A549 (cell line): ENCODE results near the gene CNTNAP2.

Experiments
- CBX2 ChIP-seq: fragments of 200-600 bp; sonication (generic); IDR thresholded peaks from 2 replicates; pipeline ENCODE4 v1.6.1; 2016; ENCODE audit warnings: low read depth, mild to moderate bottlenecking, borderline replicate concordance
- CBX8 ChIP-seq: fragments of 200-600 bp; sonication (generic); IDR thresholded peaks from 2 replicates; pipeline ENCODE4 v1.6.1; 2016
- CEBPB ChIP-seq, 2 experiments: fragments of >200 bp in 1 of 2; sonication (Bioruptor Twin) in 1 of 2; formaldehyde crosslinking in 1 of 2; IDR thresholded peaks; 2 replicates each; pipeline ENCODE4 v1.6.1; 2012 to 2016
- CTCF ChIP-seq: fragments of >200 bp; sonication (Bioruptor Twin); formaldehyde crosslinking; IDR thresholded peaks from 3 replicates; pipeline ENCODE4 v1.5.1; 2016
- KDM1A ChIP-seq: fragments of 200-600 bp; sonication (generic); IDR thresholded peaks from 2 replicates; pipeline ENCODE4 v1.6.1; 2016; ENCODE audit warnings: low read depth, mild to moderate bottlenecking
- MAX ChIP-seq: IDR thresholded peaks from 2 replicates; pipeline ENCODE4 v1.6.1; 2012
- NR3C1 ChIP-seq: fragments of >200 bp; sonication (Bioruptor Twin); formaldehyde crosslinking; IDR thresholded peaks from 3 replicates; pipeline ENCODE4 v1.6.1; 2017
- POLR2A ChIP-seq: IDR thresholded peaks from 2 replicates; pipeline ENCODE4 v1.6.1; 2012; ENCODE audit warnings: mild to moderate bottlenecking, low read length
- RAD21 ChIP-seq, 2 experiments: fragments of >200 bp in 1 of 2; sonication (Bioruptor Twin) in 1 of 2; formaldehyde crosslinking in 1 of 2; IDR thresholded peaks in 1 of 2; conservative IDR thresholded peaks in 1 of 2; 2 replicates in 1 of 2; 3 replicates in 1 of 2; pipeline ENCODE4 v1.6.1; 2012 to 2018; ENCODE audit warnings: inconsistent platforms in 1 of 2
- RFX5 ChIP-seq: fragments of 450-650 bp; IDR thresholded peaks from 2 replicates; pipeline ENCODE4 v1.7.1; 2014; ENCODE audit warnings: antibody characterized with exemption, mild to moderate bottlenecking, moderate library complexity
- ZNF302 ChIP-seq: fragments of 250-450 bp; sonication (Bioruptor Pico); IDR thresholded peaks from 2 replicates; pipeline ENCODE4 v1.9.0; 2021; ENCODE audit warnings: inconsistent platforms, mild to moderate bottlenecking, moderate library complexity

GRCh38 chr7:147896121-147896520 is 1779.5 kb downstream of the CNTNAP2 start:
- TF ChIP-seq CBX8, result no peak
- TF ChIP-seq CTCF, result no peak
- no peak for TF ChIP-seq MAX
- no peak for TF ChIP-seq RFX5
- no peak for TF ChIP-seq RAD21 (conservative IDR thresholded peaks at IDR 0.05 in 1 of 2, IDR thresholded peaks at IDR 0.05 in 1 of 2)
- no peak for TF ChIP-seq KDM1A
- no peak for TF ChIP-seq CEBPB (IDR thresholded peaks at IDR 0.05)
- no peak for TF ChIP-seq POLR2A
- TF ChIP-seq ZNF302 (CRISPR knock-in tag), result no peak
- no peak for TF ChIP-seq CBX2
- no peak for TF ChIP-seq NR3C1
